ENCODE data around the gene PPFIA1.

DNA sequence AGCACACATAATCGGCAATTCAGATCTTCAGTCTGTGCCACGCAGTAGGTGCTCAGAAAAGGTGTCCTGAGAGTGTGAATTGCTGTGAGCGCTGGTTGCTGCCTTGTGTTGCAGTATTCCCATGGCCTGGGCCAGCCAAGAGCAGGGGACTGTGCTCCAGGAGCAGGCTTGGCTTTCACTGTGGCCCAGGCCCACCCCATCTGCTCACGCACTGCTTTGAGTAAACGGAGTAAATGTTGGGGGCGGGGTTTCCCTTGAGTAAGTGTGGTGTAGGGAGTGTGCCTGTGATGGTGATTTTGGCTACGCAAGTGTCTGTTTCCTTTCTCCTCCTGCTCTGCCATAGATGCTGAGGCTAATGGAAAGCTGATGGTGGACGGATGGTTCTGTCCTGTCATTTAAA, 130.2 kb downstream of the PPFIA1 start:
- TF ChIP-seq EP300 (IDR thresholded peaks at IDR 0.05) (no peak), POLR2AphosphoS5 (IDR thresholded peaks at IDR 0.05) (no peak)
- TF ChIP-seq, protein P1, sequence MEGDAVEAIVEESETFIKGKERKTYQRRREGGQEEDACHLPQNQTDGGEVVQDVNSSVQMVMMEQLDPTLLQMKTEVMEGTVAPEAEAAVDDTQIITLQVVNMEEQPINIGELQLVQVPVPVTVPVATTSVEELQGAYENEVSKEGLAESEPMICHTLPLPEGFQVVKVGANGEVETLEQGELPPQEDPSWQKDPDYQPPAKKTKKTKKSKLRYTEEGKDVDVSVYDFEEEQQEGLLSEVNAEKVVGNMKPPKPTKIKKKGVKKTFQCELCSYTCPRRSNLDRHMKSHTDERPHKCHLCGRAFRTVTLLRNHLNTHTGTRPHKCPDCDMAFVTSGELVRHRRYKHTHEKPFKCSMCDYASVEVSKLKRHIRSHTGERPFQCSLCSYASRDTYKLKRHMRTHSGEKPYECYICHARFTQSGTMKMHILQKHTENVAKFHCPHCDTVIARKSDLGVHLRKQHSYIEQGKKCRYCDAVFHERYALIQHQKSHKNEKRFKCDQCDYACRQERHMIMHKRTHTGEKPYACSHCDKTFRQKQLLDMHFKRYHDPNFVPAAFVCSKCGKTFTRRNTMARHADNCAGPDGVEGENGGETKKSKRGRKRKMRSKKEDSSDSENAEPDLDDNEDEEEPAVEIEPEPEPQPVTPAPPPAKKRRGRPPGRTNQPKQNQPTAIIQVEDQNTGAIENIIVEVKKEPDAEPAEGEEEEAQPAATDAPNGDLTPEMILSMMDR (IDR thresholded peaks at IDR 0.05) = no peak
